Heart right ventricle (tissue), 16 donors: ENCODE results near the gene UBE3C. TPM values are rescaled to one million over a fixed set of nuclear protein-coding genes. Genes with fewer than 3 reads are reported as not detected.

Experiments used
- ATAC-seq, 8 donors: fragments of 200-7000 bp; cut with Tn5 transposase; one replicate each; pipeline ENCODE4 v1.9.1; 2020; ENCODE audit warnings: mild to moderate bottlenecking in 8 of 8, moderate library complexity in 8 of 8, moderate number of reproducible peaks in 1 of 8
- DNase-seq, 2 donors: peaks; one replicate each; pipeline ENCODE4 v3.0.0-alpha.2; 2020
- H3K27ac ChIP-seq, 10 donors: fragments of 200-600 bp; sonication (generic) in 2 of 10; one replicate each; pipeline versions ENCODE4 v1.5.0 to v1.8.0; 2020 to 2022; ENCODE audit warnings: mild to moderate bottlenecking in 3 of 10
- H3K27me3 ChIP-seq, 7 donors: fragments of 200-600 bp; one replicate each; pipeline ENCODE4 v1.8.0; 2021 to 2022; ENCODE audit warnings: mild to moderate bottlenecking in 2 of 7
- H3K36me3 ChIP-seq, 9 donors: fragments of 200-600 bp; sonication (generic) in 1 of 9; one replicate each; pipeline versions ENCODE4 v1.5.0 to v1.8.0; 2020 to 2022; ENCODE audit warnings: mild to moderate bottlenecking in 2 of 9
- H3K4me1 ChIP-seq, 9 donors: fragments of 200-600 bp; sonication (generic) in 1 of 9; one replicate each; pipeline versions ENCODE4 v1.5.0 to v1.8.0; 2020 to 2022; ENCODE audit warnings: mild to moderate bottlenecking in 4 of 9
- H3K4me3 ChIP-seq, 10 donors: fragments of 200-600 bp; sonication (generic) in 2 of 10; one replicate each; pipeline versions ENCODE4 v1.5.0 to v1.8.0; 2020 to 2022; ENCODE audit warnings: mild to moderate bottlenecking in 7 of 10, moderate library complexity in 2 of 10
- H3K9me3 ChIP-seq, 11 donors: fragments of 200-600 bp in 10 of 11; sonication (generic) in 2 of 11; one replicate each; pipeline versions ENCODE4 v1.5.0 to v1.8.0; 2013 to 2022; ENCODE audit warnings: mild to moderate bottlenecking in 2 of 11, control low read depth in 1 of 11, moderate library complexity in 1 of 11
- WGBS, 2 donors: extraction: QIAGEN DNeasy Blood & Tissue Kit; methylation state at CpG; one replicate each; pipeline ENCODE4 v1.1.7; 2013; ENCODE audit warnings: inconsistent platforms in 1 of 2; 5-methylcytosine and 5-hydroxymethylcytosine counted together
- intact Hi-C, 10 donors: fragments of 100-400 bp; cut with DNase I; formaldehyde crosslinking; loops; one replicate each; pipeline versions ENCODE4 v1.11.1 to v1.14.2; 2022
- polyA plus RNA-seq, 2 donors: library from polyadenylated mRNA; stranded (reverse); fragments of 200-250 nt; gene quantifications; one replicate each; pipeline ENCODE4 v1.2.3, GENCODE V29; 2013
- total RNA-seq, 10 donors: library from RNA; stranded (reverse); fragmentation: NEBNext Ultra II Directional in 3 of 10; extraction: Animal tissue kit (Norgen Biotek cat#: 25700) in 3 of 10; gene quantifications; one replicate each; pipeline versions ENCODE4 v1.2.1 to v1.2.4, GENCODE V29; 2021 to 2023
- TF ChIP-seq, protein P1 (sequence below), 9 donors: fragments of 200-600 bp; sonication (generic) in 2 of 9; IDR thresholded peaks; one replicate each; pipeline versions ENCODE4 v1.5.0 to v1.8.0; 2021 to 2022; ENCODE audit warnings: antibody characterized with exemption in 9 of 9, mild to moderate bottlenecking in 5 of 9, moderate library complexity in 1 of 9
- donor health status: Arrhythmogenic right ventricular cardiomyopathy.
- donor health status: ischemic (EF 13 %, LVEDD 7.1; RV severe dilation, severe dysfunction).
- donor health status: healthy with polysubstance abuse.
- donor health status: DM: no; HTN: yes; CAD: no.
- donor health status: DM: no; HTN: no; CAD: no.
- donor health status: ischemic (EF 25% LVEDD 6.9; RV normal size, moderate dysfunction).
- donor health status: ischemic (EF 25% LVEDD 5.7; RV mildly dilated, moderate dysfunction).
- donor health status: healthy.
- donor health status: DM: yes; HTN: yes; CAD: no.
- donor health status: Ischemic cardiomyopathy.
- donor health status: ischemic (EF 35%, LVEDD 5.7; RV mildly dilated, moderate dysfunction).
- donor health status: nonischemic (EF 11% LVEDD 7.7; RV severe dilation, severe dysfunction).
- donor health status: DM: yes; HTN: yes; CAD: no.
- donor health status: PGD.
- donor health status: ischemic (EF 29% LVEDD 5.4; RV normal size, mild dysfunction).
- donor health status: nonischemic (EF 23%, LVEDD 6.1; RV moderate dilation, normal function).

Gene UBE3C
- total and polyA plus RNA-seq, 12 donors, result 10.5 to 53.8 (median 48.8) TPM

- WGBS, 2 donors, result 66 to 69% methylated on average over 35 to 37 of the region's 37 CpGs
- peak in 6 of 8 donors; percentile 25 to 46 (median 38) for ATAC-seq
- peak overlapping the region in 8 of 10 donors; percentile 13 to 31 (median 20) for H3K4me3 ChIP-seq
These were observed 161.1 kb downstream of the UBE3C start for GRCh38 chr7:157299613-157300368.

DNA sequence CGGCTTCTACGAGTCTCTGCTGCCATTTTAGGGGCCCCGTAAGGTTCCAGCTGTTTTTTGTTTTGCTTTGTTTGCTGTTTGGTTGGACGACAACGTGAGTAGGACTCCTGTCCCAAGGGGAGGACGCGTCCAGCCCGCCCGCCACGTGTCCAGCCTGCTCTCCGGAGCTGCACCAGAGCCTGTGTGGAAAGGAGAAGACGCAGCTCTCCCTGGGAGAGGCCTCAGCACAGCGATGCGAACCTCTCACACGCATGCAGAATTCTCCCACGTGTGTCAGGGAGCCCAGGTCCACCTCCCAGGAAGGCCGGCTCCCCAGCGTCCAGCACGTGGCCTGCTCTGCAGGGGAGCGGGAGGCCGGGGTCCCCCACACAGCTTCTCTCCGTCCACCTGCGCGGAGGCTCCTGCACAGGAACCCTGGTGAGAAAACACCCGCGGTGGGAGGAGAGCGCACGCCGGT is 161.7 kb downstream of the UBE3C start:
- 66 to 70% methylated on average over 29 of the region's 29 CpGs for WGBS, 2 donors
- H3K36me3 ChIP-seq, result no peaks in the 10 kb centered on the region
- no peak for DNase-seq
- peak in 4 of 8 donors; percentile 18 to 45 (median 40) for ATAC-seq
- H3K9me3 ChIP-seq, result no peaks in the 10 kb centered on the region
- H3K4me1 ChIP-seq, result peaks cover 0 to 30% (median 0%) of the 10 kb centered on the region in 9 donors
- peak overlapping the region in 8 of 10 donors; percentile 13 to 31 (median 20) for H3K4me3 ChIP-seq
- intact Hi-C loops, result no loop called here
- peaks cover 0 to 2% (median 0%) of the 10 kb centered on the region in 7 donors for H3K27me3 ChIP-seq
- peak overlapping the region in 1 of 10 donors; percentile 26 for H3K27ac ChIP-seq
- TF ChIP-seq, protein P1, sequence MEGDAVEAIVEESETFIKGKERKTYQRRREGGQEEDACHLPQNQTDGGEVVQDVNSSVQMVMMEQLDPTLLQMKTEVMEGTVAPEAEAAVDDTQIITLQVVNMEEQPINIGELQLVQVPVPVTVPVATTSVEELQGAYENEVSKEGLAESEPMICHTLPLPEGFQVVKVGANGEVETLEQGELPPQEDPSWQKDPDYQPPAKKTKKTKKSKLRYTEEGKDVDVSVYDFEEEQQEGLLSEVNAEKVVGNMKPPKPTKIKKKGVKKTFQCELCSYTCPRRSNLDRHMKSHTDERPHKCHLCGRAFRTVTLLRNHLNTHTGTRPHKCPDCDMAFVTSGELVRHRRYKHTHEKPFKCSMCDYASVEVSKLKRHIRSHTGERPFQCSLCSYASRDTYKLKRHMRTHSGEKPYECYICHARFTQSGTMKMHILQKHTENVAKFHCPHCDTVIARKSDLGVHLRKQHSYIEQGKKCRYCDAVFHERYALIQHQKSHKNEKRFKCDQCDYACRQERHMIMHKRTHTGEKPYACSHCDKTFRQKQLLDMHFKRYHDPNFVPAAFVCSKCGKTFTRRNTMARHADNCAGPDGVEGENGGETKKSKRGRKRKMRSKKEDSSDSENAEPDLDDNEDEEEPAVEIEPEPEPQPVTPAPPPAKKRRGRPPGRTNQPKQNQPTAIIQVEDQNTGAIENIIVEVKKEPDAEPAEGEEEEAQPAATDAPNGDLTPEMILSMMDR (IDR thresholded peaks at IDR 0.05), result no peak

More at GRCh38 chr7:157299613-157300368, 161.1 kb downstream of the UBE3C start:
- TF ChIP-seq, protein P1 (IDR thresholded peaks at IDR 0.05), result peak in 2 of 9 donors; percentile 3 to 20
- Histone ChIP-seq H3K27ac (peak overlapping the region in 1 of 10 donors; percentile 26), H3K9me3 (no peaks in the 10 kb centered on the region), H3K4me1 (peaks cover 0 to 30% (median 0%) of the 10 kb centered on the region in 9 donors), H3K27me3 (peaks cover 0 to 6% (median 0%) of the 10 kb centered on the region in 7 donors), H3K36me3 (no peaks in the 10 kb centered on the region)
- DNase-seq, result no peak
- intact Hi-C loops, result no loop called here

DNA sequence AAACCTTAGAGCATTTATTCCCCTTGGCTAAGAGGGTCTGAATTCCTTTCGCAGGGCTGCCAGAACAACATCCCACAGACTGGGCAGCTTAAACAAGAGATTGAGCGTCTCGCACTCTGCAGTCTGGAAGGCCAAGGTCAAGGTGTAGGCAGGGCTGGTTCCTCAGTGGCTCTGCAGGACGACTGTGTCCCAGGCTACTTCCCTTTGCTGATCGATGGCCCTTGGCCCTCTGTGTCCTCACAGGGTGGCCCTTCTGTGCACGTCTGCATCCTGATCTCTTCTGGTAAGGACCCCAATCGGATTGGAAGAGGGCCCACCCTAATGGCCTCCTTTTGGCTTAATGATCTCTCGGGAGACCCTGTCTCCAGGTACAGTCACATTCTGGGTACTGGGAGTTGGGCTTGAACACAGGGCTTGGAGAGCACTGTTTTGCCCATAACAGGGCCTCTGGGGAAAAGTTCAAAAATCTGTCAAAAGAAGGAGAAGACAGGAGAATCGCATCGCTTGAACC is 162.9 kb downstream of the UBE3C start:
- ATAC-seq, result no peak
- Histone ChIP-seq H3K27me3 (no peaks in the 10 kb centered on the region), H3K4me1 (peaks cover 0 to 30% (median 0%) of the 10 kb centered on the region in 9 donors), H3K27ac (peak overlapping the region in 3 of 10 donors; percentile 19 to 89 (median 43)), H3K4me3 (no peak overlapping the region), H3K9me3 (no peaks in the 10 kb centered on the region), H3K36me3 (no peaks in the 10 kb centered on the region)
- no peak for DNase-seq
- 80 to 81% methylated on average over 10 of the region's 10 CpGs for WGBS, 2 donors
- intact Hi-C loops, result no loop called here
- TF ChIP-seq, protein P1 (IDR thresholded peaks at IDR 0.05), result no peak
